ENCODE results near the gene CARHSP1. TPM values are rescaled to one million over a fixed set of nuclear protein-coding genes. Genes with fewer than 3 reads are reported as not detected.

CARHSP1 gene
- total and polyA plus RNA-seq, 2 of the 4 experiments (the other 2 are of a cell fraction), result 121 to 138 TPM

GRCh38 chr16:8826278-8826879 lies 42.4 kb downstream of the CARHSP1 start:
- no peak overlapping the region for H3K27ac ChIP-seq (ENCODE audit: insufficient read depth, low read length)
- no peak overlapping the region for H3K9ac ChIP-seq (ENCODE audit: low read depth, low read length)
- H3K9me1 ChIP-seq (ENCODE audit: insufficient read depth, low read length), result peaks cover 11% of the 10 kb centered on the region
- H3K9me3 ChIP-seq (ENCODE audit: control insufficient read depth, insufficient read depth, low read length), result no peaks in the 10 kb centered on the region
- peaks cover 36% of the 10 kb centered on the region for H3K36me3 ChIP-seq (ENCODE audit: control insufficient read depth, insufficient read depth, low read length)
- H4K20me1 ChIP-seq (ENCODE audit: insufficient read depth, low read length), result peaks cover 21% of the 10 kb centered on the region; the same call in 1 of the 2 replicates
- H3K4me1 ChIP-seq (ENCODE audit: control insufficient read depth, insufficient read depth, low read length), result peaks cover 2% of the 10 kb centered on the region; the same call in 1 of the 2 replicates
- BruUV-seq (replicated peaks), result no TSS peak
- intact Hi-C loops (cut with micrococcal nuclease) (no loop called here), dilution Hi-C loops (cut with HindIII; ENCODE audit: low sequenced_read_pairs, unreplicated experiment) (no loop called here), in situ Hi-C loops (cut with MboI; ENCODE audit: low sequenced_read_pairs) (no loop called here)
- no peak overlapping the region for H3K4ac ChIP-seq (ENCODE audit: low read depth, low read length)
- no peak overlapping the region for H3K4me2 ChIP-seq (ENCODE audit: low read depth, low read length)
- no peak overlapping the region for H3K14ac ChIP-seq (replicated peaks; ENCODE audit: low read depth, low read length)
- H4K91ac ChIP-seq (ENCODE audit: insufficient read depth, low read depth, low read length), result no peak overlapping the region
- H2BK15ac ChIP-seq (ENCODE audit: low read depth, low read length), result no peak overlapping the region
- H2BK120ac ChIP-seq (ENCODE audit: low read depth, low read length), result no peak overlapping the region
- peaks cover 22 to 59% of the 10 kb centered on the region in 2 experiments for H3K79me1 ChIP-seq (ENCODE audit: low read depth in 1 of 2, low read length in 2 of 2)
- H2BK20ac ChIP-seq (ENCODE audit: low read depth, low read length), result no peak overlapping the region
- ATAC-seq (ENCODE audit: low read depth) (no peak), DNase-seq (no peak)
- H3K23ac ChIP-seq (ENCODE audit: low read depth, low read length), result no peak overlapping the region
- H3K56ac ChIP-seq (ENCODE audit: extremely low read depth, insufficient read depth, low read length), result no peak overlapping the region
- no peak overlapping the region for H2AK9ac ChIP-seq (replicated peaks; ENCODE audit: low read depth, low read length, poor library complexity)
- H4K5ac ChIP-seq (ENCODE audit: low read depth, low read length), result no peak overlapping the region
- no peaks in the 10 kb centered on the region for H3K27me3 ChIP-seq (ENCODE audit: control insufficient read depth, insufficient read depth, low read length)
- no CpG with 5 or more reads among the region's 3 CpGs for WGBS, 2 experiments (ENCODE audit: extremely low coverage in 2 of 2, insufficient read length in 1 of 2)
- no peak overlapping the region for H4K8ac ChIP-seq (ENCODE audit: low read depth in 2 of 2, low read length in 2 of 2)
- TF ChIP-seq FOS (IDR thresholded peaks at IDR 0.05; ENCODE audit: low read depth, low read length), result no peak
- POLR2A ChIA-PET (ENCODE audit: unreplicated experiment), result no interaction called here
- CTCF ChIA-PET, result no interaction called here
- no peak overlapping the region for H2BK5ac ChIP-seq (ENCODE audit: low read depth, low read length, poor library complexity, severe bottlenecking)
- no peak overlapping the region for H3K18ac ChIP-seq (ENCODE audit: low read depth, low read length)
- no peak overlapping the region for H3K4me3 ChIP-seq (ENCODE audit: insufficient read depth, low read depth, low read length)
- no peak overlapping the region for H2AFZ ChIP-seq (replicated peaks; ENCODE audit: low read length, poor library complexity)
- no peak overlapping the region for H2AK5ac ChIP-seq (ENCODE audit: low read depth, low read length)
